NAMALWA (cell line): Measurements from ENCODE around the gene FGF5.
"Not testable (repeated sequence)": the region's sequence is repeated elsewhere in the genome, so short reads cannot be mapped to it uniquely, and the experiment has no call there.

Source experiments
- DNase-seq: peaks from one replicate; pipeline ENCODE4 v3.0.0-alpha.2; 2015; ENCODE audit warnings: low spot score

FGF5 gene, protein sequence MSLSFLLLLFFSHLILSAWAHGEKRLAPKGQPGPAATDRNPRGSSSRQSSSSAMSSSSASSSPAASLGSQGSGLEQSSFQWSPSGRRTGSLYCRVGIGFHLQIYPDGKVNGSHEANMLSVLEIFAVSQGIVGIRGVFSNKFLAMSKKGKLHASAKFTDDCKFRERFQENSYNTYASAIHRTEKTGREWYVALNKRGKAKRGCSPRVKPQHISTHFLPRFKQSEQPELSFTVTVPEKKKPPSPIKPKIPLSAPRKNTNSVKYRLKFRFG

GRCh38 chr4:80266253-80266901 is at the start of gene FGF5:
Gene FGF5, plus strand, starts transcription at chr4:80266664. Its CDS starts 161 bp downstream, at chr4:80266825.
- peak; percentile 36 for DNase-seq

GRCh38 chr4:80219301-80220025 is 47.0 kb upstream of the FGF5 start:
- no peak for DNase-seq

- DNase-seq: no peak
These were observed 45.8 kb upstream of the FGF5 start for GRCh38 chr4:80220711-80221110.

DNA sequence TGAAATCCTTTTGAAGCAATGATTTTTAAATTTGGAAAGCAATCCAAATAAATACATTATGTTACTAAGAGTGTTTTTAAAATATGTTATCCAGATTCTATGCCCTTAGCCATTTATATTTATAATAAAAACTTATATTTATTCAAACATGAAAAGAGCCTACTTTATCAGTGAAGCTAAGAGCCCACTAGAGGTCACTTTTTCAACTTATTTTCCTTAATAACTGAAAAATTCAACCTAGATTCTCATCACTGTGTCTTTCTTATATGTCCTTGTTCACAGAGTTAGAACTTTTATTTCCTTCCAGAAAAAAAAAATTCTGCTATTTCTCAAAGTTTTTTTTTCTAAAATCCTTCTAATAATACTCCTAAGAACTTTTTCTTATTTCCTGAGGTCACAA is 45.3 kb upstream of the FGF5 start:
- peak; percentile 29 for DNase-seq

- DNase-seq: no peak
These were observed 40.9 kb upstream of the FGF5 start for GRCh38 chr4:80225595-80225994.

GRCh38 chr4:80226094-80226493 is 40.4 kb upstream of the FGF5 start:
- DNase-seq: no peak

DNA sequence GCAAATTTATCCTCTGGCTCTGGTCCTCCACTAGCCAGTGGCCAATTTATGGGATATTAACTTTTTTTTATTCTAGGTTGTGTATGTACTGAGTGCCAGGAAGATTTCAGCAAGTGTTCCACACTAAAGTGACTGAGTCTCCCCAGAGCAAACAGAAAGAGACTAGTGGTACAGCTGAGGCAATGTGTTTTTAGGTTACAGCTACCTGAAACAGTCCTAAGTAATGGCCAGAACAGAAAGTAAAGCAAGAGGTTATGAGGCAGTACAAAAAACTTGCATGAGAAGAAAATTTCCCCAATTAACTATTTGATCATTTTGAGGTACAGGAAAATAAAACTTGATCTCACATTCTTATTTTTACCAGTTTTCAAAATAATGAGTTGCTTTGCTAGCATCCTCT is 38.0 kb upstream of the FGF5 start:
- no peak for DNase-seq

DNA sequence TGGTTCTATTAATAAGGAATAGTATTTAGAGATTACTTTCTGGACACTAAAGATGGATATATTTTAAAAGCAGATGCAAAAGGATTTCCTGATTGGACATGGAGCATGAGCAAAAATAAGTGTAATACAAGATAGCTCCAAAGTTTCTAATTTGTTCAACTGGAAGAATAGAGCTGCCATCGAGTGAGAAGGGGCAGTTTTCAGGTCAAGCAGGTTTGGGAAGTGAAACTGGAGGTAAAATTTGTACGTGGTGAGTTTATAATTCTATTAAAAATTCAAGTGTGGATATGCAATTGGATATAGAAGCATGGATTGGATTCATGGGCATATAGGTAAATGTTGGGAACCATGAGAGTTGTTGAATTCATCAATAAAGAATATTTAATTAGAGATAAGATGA is 37.3 kb upstream of the FGF5 start:
- no peak for DNase-seq

GRCh38 chr4:80229590-80229989 is 36.9 kb upstream of the FGF5 start:
- no peak for DNase-seq

GRCh38 chr4:80231180-80231579 is 35.3 kb upstream of the FGF5 start:
- no peak for DNase-seq

DNA sequence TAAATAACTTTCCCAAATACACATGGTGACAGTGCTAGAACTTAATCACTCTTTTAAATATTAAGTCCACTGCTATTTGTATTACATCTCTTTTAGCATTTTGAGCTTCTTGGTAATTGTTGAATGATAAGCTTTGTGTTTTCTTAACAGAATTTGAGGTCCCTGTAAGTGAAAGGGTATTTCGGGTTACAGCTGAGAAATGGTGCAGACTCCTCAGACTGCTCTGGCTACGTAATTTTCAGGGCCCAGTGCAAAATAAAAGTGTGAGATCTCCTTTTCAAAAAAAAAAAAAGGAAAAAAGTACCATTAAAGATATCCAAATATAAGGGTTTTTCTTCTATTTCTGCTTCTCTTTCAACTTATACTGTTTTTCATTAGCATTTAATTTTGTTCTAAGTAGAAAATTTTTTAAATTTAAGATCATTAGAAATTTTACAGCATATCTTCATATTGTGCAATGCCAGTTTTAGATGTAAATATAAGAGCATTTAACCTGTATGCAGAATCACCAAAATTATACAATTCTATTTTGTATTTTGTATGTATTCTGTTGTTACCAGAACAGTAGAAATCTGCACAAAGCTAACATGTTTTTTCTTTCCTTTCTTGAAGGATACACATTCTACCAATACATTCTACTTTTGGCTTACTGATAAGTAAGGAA is 33.6 kb upstream of the FGF5 start:
- no peak for DNase-seq

GRCh38 chr4:80233390-80233789 is 33.1 kb upstream of the FGF5 start:
- no peak for DNase-seq

DNA sequence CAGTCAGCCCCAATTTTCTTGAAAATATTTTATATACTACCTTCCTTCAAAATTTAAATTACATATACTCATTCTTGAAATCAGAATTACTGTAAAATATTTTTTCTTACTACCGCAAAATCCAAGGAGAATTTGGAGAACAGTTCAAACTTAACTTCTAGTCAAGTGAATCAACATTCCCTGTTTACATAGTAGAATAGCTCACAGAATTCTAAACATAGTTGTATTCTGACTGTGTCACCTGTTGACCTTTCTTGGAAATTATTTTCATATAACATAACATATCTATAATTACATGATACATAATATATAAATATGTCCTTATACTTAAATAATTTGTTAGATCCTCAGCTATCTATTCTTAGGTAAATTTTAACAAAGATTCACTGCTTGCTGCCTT is 31.0 kb upstream of the FGF5 start:
- no peak for DNase-seq

GRCh38 chr4:80237992-80238391 is 28.5 kb upstream of the FGF5 start:
- DNase-seq: no peak

DNA sequence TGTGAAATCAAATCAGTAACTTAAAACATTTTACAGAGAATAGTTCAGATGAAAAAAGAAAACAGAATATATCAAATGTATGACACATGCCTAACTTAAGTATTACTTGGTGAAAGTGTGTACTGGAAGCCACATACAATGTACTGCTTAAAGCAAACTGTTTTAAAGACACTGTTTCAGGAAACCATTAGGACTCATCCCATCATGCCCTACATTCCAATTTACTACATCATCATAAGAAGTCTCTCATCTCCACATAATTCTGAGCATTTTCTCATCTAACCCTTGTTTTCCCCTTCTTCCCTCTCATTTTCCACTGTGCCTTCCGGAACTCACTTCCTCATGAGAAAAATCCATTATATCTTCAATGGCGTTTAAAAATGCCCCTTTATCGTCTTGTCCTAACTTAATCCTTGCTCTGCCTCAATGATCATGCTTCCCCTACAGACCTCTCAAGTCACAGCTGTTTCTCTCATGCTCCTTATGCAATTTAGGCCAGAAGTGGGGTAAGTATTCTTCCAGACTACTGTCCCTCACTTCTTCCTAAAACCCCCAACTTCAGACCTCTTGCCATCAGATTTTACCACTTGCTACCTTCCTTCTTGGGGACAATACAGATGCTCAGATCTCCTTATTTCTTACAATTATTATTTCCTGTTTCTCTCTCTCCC is 26.8 kb upstream of the FGF5 start:
- DNase-seq: no peak

DNA sequence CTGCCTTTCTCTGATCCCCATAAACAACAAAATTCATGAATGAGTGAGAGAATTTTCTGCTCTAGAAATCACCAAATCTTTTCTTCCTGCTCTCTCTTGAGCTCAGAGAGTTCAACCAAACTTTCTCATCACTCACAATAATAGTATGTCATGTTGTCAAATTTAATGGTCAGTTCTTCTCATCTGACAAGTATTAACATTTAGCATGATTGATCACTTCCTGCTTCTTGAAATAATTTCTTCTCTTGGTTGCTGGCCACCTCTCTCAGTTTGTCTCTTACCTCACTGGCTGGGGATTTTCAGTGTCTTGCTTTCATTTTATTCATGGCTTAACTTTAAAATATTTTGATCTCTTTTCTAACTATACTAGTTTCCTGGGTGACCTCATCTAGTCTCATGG is 25.5 kb upstream of the FGF5 start:
- DNase-seq: no peak

GRCh38 chr4:80243274-80244018 is 23.0 kb upstream of the FGF5 start:
- no peak for DNase-seq

GRCh38 chr4:80247484-80247883 is 19.0 kb upstream of the FGF5 start:
- DNase-seq: not testable (repeated sequence)

- no peak for DNase-seq
These were observed 17.3 kb upstream of the FGF5 start for GRCh38 chr4:80249144-80249543.

- DNase-seq: no peak
These were observed 14.0 kb upstream of the FGF5 start for GRCh38 chr4:80252427-80252826.

DNA sequence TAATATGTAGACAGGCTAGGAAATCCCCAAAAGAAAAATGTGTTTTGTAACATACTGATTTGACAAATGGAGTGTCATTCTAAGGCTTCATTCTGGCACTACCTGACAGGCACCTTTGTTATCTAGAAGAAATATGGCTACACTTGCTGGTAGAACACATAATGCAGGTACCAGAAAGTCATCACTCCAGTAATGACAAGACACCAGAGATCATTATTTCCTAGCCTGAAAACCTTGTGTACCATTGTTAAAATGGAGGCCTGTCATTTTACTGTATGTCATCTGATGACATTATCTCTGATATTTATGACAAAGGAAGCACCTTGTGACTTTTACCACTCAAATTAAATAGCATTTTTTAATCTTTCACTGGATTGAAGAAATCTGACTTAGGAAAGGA is 13.5 kb upstream of the FGF5 start:
- DNase-seq: no peak

DNA sequence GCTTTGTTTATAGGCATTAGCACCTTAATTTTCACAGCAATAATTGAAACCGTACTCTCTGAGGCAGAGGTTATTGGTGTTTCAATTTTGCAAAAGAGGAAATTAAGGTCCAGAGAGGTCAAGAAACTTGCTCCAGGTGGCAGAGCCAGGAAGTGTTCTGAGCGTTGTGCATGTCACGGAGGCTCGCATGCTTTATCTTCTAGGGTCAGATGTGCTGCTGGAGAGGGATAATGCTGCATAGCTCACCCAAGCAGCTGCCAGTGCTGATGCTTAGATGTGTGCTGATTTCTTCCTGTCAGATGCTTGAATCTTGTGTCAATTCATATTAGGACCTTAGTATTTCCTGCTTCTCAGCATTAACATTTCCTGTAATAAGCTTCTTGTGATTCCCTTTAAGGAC is 13.0 kb upstream of the FGF5 start:
- DNase-seq: no peak
